GM18507 (cell line): ENCODE measurements around the gene PCGF2.

ENCODE experiments used
- DNase-seq: peaks from one replicate; pipeline ENCODE4 v3.0.0; 2011; ENCODE audit warnings: low read depth; ENCODE audit not compliant: insufficient read length; ENCODE audit errors: extremely low spot score
- FAIRE-seq: peaks from 2 replicates; lab custom pipeline; 2011; peaks lifted over from hg19 to GRCh38; lab: Jason Lieb, UNC

The PCGF2 gene

GRCh38 chr17:38706505-38707216 lies 41.5 kb downstream of the PCGF2 start:
- FAIRE-seq, result no peak
- no peak for DNase-seq

GRCh38 chr17:38705803-38706504 lies 42.2 kb downstream of the PCGF2 start:
- FAIRE-seq, result no peak
- DNase-seq, result no peak

GRCh38 chr17:38705523-38705802 lies 42.7 kb downstream of the PCGF2 start:
- FAIRE-seq (no peak), DNase-seq (no peak)

GRCh38 chr17:38704606-38705522 lies 43.3 kb downstream of the PCGF2 start, which contains the start of gene MLLT6:
MLLT6 (plus strand) TSS chr17:38705273; CDS start chr17:38705633, 360 bp downstream.
- no peak for FAIRE-seq
- no peak for DNase-seq

GRCh38 chr17:38703742-38704605 lies 44.2 kb downstream of the PCGF2 start:
- DNase-seq (no peak), FAIRE-seq (no peak)

GRCh38 chr17:38702916-38703741 lies 45.0 kb downstream of the PCGF2 start:
- no peak for DNase-seq

GRCh38 chr17:38702166-38702915 lies 45.8 kb downstream of the PCGF2 start:
- DNase-seq (no peak), FAIRE-seq (no peak)

More at GRCh38 chr17:38702916-38703741, 45.0 kb downstream of the PCGF2 start:
- no peak for FAIRE-seq

GRCh38 chr17:38701504-38702165 lies 46.5 kb downstream of the PCGF2 start:
- no peak for DNase-seq
- FAIRE-seq, result no peak

- no peak for FAIRE-seq
- no peak for DNase-seq
Measured at GRCh38 chr17:38698760-38699159, 49.4 kb downstream of the PCGF2 start.

GRCh38 chr17:38697061-38697820 lies 50.9 kb downstream of the PCGF2 start:
- DNase-seq (no peak), FAIRE-seq (no peak)

- DNase-seq (no peak), FAIRE-seq (no peak)
Measured at GRCh38 chr17:38693700-38694329, 54.3 kb downstream of the PCGF2 start.

- DNase-seq (no peak), FAIRE-seq (no peak)
Measured at GRCh38 chr17:38691154-38691553, 57.0 kb downstream of the PCGF2 start.

GRCh38 chr17:38690386-38690785 lies 57.8 kb downstream of the PCGF2 start:
- no peak for DNase-seq
- FAIRE-seq, result no peak

- DNase-seq, result no peak
- no peak for FAIRE-seq
Measured at GRCh38 chr17:38687286-38687685, 60.9 kb downstream of the PCGF2 start.

- DNase-seq (no peak), FAIRE-seq (no peak)
Measured at GRCh38 chr17:38685491-38685890, 62.6 kb downstream of the PCGF2 start.
